Ishikawa (cell line): Measurements from ENCODE around the gene CFD.

Experiments used
- CEBPB ChIP-seq: IDR thresholded peaks from 2 replicates; pipeline ENCODE4 v1.6.1; 2012
- CREB1 ChIP-seq: IDR thresholded peaks from 2 replicates; pipeline ENCODE4 v1.6.1; 2012; ENCODE audit warnings: low read depth
- EGR1 ChIP-seq: IDR thresholded peaks from 2 replicates; pipeline ENCODE4 v1.6.1; 2012
- EP300 ChIP-seq: IDR thresholded peaks from 2 replicates; pipeline ENCODE4 v1.6.1; 2012; ENCODE audit warnings: borderline replicate concordance
- FOXM1 ChIP-seq: IDR thresholded peaks from 2 replicates; pipeline ENCODE4 v1.6.1; 2012; ENCODE audit warnings: low read depth, borderline replicate concordance
- NFIC ChIP-seq: IDR thresholded peaks from 2 replicates; pipeline ENCODE4 v1.6.1; 2012
- RAD21 ChIP-seq: IDR thresholded peaks from 2 replicates; pipeline ENCODE4 v1.6.1; 2012; ENCODE audit warnings: low read depth
- REST ChIP-seq: IDR thresholded peaks from 2 replicates; pipeline ENCODE4 v1.6.1; 2012; ENCODE audit warnings: low read depth, mild to moderate bottlenecking
- TAF1 ChIP-seq: IDR thresholded peaks from 2 replicates; pipeline ENCODE4 v1.6.1; 2012; ENCODE audit warnings: low read depth, mild to moderate bottlenecking
- TCF12 ChIP-seq: IDR thresholded peaks from 2 replicates; pipeline ENCODE4 v1.6.1; 2012; ENCODE audit warnings: low read depth
- TEAD4 ChIP-seq: IDR thresholded peaks from 2 replicates; pipeline ENCODE4 v1.6.1; 2012
- USF1 ChIP-seq: IDR thresholded peaks from 2 replicates; pipeline ENCODE4 v1.6.1; 2012
- YY1 ChIP-seq: IDR thresholded peaks from 2 replicates; pipeline ENCODE4 v1.6.1; 2012; ENCODE audit warnings: low read depth
- ZBTB7A ChIP-seq: IDR thresholded peaks from 2 replicates; pipeline ENCODE4 v1.6.1; 2012; ENCODE audit warnings: low read depth
- TF ChIP-seq, protein P1 (sequence below): IDR thresholded peaks from 2 replicates; pipeline ENCODE4 v1.6.1; 2012

Gene CFD

GRCh38 chr19:900302-901111, 41.0 kb downstream of the CFD start:
- TF ChIP-seq, protein P1, sequence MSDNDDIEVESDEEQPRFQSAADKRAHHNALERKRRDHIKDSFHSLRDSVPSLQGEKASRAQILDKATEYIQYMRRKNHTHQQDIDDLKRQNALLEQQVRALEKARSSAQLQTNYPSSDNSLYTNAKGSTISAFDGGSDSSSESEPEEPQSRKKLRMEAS: peak; percentile 20; the same call in 1 of the 2 replicates
- no peak for TF ChIP-seq TCF12

DNA sequence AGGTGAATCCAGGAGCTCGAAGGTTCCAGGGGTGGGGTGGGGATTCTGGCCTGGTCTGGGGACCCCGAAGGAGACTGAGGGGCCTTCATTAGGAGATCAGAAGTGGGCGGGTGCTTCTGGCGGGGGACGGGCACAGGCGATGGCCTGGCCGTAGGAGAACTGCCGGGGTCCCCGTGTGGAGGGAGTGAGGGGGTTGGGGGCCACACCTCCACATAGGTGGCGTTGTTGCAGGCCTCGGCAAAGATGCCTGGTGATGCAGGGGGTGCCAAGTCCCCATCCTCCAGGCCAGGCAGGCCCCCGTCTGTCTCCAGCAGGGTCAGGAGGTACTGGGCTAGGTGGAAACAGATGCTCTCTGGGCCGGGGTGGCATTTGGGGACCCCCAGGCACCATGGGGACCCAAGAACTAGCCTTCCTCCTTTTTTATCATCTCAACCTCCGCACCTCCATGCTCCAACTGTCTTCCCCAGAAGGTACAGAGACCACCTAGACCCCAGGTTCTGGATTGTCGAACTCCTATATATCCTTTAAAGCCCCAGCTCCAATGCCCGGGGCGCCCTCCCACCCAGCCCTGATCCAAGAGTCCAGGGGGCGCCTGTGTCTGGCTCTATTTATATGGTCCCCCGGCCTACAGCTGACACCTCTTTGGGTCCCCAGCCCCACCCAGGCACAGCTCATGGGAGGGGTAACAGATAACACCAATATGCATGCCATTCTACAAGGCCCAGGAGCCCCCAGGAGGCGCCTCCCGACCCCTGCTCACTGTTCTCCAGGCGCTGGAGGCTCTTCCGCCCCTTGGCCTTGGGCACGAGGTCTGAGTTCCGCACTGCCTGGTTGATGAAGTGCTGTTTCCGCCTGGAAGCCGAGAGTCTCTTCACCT, 42.0 kb downstream of the CFD start:
- TF ChIP-seq CREB1 (no peak), CEBPB (no peak), FOXM1 (no peak), YY1 (no peak), TCF12 (no peak)

DNA sequence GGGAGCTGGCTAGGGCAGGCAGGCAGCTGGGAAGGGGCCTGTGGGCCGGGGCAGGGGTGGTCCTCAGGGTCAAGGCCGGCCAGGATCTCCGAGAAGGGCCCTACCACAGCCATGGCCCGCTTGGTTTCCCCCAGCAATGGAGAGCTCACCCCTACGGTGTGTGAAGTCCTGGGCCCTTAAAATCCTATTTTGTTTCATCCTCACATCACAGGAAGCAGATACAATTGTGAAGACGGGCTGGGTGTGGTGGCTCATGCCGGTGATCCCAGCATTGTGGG, 42.6 kb downstream of the CFD start:
- no peak for TF ChIP-seq TEAD4
- TF ChIP-seq REST: no peak
- TF ChIP-seq USF1: no peak
- TF ChIP-seq, protein P1: no peak
- TF ChIP-seq RAD21: no peak
- no peak for TF ChIP-seq TCF12
- TF ChIP-seq EP300: no peak
- no peak for TF ChIP-seq ZBTB7A

DNA sequence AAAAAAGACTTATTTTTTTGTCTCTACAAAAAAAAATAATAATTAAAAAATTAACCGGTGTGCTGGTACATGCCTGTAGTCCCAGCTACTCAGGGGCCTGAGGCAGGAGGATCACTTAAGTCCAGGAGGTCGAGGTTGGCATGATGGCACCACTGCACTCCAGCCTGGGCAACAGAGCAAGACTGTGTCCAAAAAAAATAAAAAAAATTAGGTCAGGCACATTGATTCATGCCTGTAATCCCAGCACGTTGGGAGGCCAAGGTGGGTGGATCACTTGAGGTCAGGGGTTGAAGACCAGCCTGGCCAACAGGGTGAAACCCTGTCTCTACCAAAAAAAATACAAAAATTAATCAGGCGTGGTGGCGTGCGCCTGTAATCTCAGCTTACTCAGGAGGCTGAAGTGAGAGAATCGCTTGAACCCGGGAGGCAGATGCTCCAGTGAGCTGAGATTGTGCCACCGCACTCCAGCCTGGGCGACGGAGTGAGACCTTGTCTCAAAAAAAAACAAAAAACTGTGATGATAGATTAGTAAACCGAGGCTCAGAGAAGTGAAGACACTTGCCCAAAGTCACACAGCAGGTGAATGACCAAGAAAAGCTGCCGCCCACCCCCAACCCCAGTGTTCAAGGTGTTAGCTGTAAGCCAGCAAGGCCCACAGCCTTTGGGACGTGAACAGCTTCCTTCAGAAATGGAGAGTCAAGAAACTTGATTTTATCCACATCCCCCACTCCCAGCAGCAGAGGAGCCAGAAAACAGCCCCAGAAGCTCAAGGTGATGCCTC, 43.2 kb downstream of the CFD start:
- no peak for TF ChIP-seq NFIC
- no peak for TF ChIP-seq CEBPB
- no peak for TF ChIP-seq REST
- no peak for TF ChIP-seq EGR1
- no peak for TF ChIP-seq TCF12
- no peak for TF ChIP-seq TAF1
- no peak for TF ChIP-seq EP300
- no peak for TF ChIP-seq ZBTB7A

- 0 out of 2 replicates have a peak, but pooled peaks have one; percentile 43 for TF ChIP-seq ZBTB7A
- TF ChIP-seq, protein P1: 0 out of 2 replicates have a peak, but pooled peaks have one; percentile 10
- TF ChIP-seq TCF12: peak; percentile 54; the same call in 1 of the 2 replicates
- no peak for TF ChIP-seq EGR1
Measured at GRCh38 chr19:903266-903797, 43.9 kb downstream of the CFD start.

DNA sequence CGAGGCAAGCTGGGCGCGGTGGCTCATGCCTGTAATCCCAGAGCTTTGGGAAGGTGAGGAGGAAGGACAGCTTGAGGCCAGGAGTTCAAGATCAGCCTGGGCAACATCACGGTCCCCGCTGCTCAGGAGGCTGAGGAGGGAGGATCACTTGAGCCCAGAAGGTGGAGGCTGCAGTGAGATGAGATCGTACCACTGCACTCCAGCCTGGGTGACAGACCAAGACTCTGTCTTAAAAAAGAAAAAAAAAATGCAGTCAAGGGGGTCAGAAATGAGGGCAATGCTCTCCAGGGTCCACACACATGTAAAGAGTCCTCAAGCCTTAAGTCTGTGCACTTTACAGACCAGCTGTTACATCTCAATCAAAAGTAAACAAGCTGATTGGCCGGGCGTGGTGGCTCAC, 45.1 kb downstream of the CFD start:
- no peak for TF ChIP-seq FOXM1
- TF ChIP-seq NFIC: no peak
- TF ChIP-seq RAD21: no peak
- no peak for TF ChIP-seq CEBPB
- TF ChIP-seq, protein P1: no peak
- no peak for TF ChIP-seq EGR1
- no peak for TF ChIP-seq USF1
- TF ChIP-seq REST: no peak
- no peak for TF ChIP-seq YY1
- no peak for TF ChIP-seq ZBTB7A
